HUES64 (cell line): ENCODE data around the gene TRAPPC12.

Source experiments
- H3K27ac ChIP-seq: 2 replicates; pipeline ENCODE4 v1.7.0; 2013; ENCODE audit warnings: low read depth, low read length, inconsistent platforms
- H3K27me3 ChIP-seq: 2 replicates; pipeline ENCODE4 v1.6.1; 2013; ENCODE audit warnings: mild to moderate bottlenecking, low read length; ENCODE audit not compliant: insufficient read depth
- H3K36me3 ChIP-seq: 2 replicates; pipeline ENCODE4 v1.6.1; 2013; ENCODE audit warnings: mild to moderate bottlenecking, low read length; ENCODE audit not compliant: insufficient read depth
- H3K4me1 ChIP-seq: 2 replicates; pipeline ENCODE4 v1.6.1; 2013; ENCODE audit warnings: mild to moderate bottlenecking, low read length, moderate library complexity; ENCODE audit not compliant: insufficient read depth
- H3K4me3 ChIP-seq: 2 replicates; pipeline ENCODE4 v1.5.1; 2013; ENCODE audit warnings: mild to moderate bottlenecking, low read length, moderate library complexity
- H3K9ac ChIP-seq: 2 replicates; pipeline ENCODE4 v1.6.1; 2013; ENCODE audit warnings: mild to moderate bottlenecking, low read depth, low read length
- H3K9me3 ChIP-seq: 2 replicates; pipeline ENCODE4 v1.6.1; 2013; ENCODE audit warnings: low read depth, low read length; ENCODE audit not compliant: insufficient read depth
- WGBS: fragments of 150-250, 120-280 bp; methylation state at CpG from one replicate; pipeline ENCODE4 v1.1.7; 2013; ENCODE audit warnings: missing lambda C conversion rate; 5-methylcytosine and 5-hydroxymethylcytosine counted together

Gene TRAPPC12

GRCh38 chr2:3433339-3433699, 53.8 kb downstream of the TRAPPC12 start:
- no peaks in the 10 kb centered on the region for H3K27me3 ChIP-seq
- 0 out of 2 replicates have a peak, but pooled peaks cover 3% of the 10 kb centered on the region for H3K4me1 ChIP-seq
- H3K9me3 ChIP-seq = no peaks in the 10 kb centered on the region
- WGBS = 85% methylated on average over 8 of the region's 8 CpGs
- H3K36me3 ChIP-seq = peaks cover 31% of the 10 kb centered on the region
- H3K9ac ChIP-seq = no peak overlapping the region
- no peak overlapping the region for H3K4me3 ChIP-seq
- no peak overlapping the region for H3K27ac ChIP-seq

GRCh38 chr2:3433776-3434400, 54.4 kb downstream of the TRAPPC12 start:
- Histone ChIP-seq H3K27me3 (no peaks in the 10 kb centered on the region), H3K27ac (no peak overlapping the region), H3K9ac (no peak overlapping the region), H3K4me3 (no peak overlapping the region), H3K4me1 (0 out of 2 replicates have a peak, but pooled peaks cover 3% of the 10 kb centered on the region), H3K36me3 (peaks cover 29% of the 10 kb centered on the region), H3K9me3 (no peaks in the 10 kb centered on the region)
- 81% methylated on average over 7 of the region's 7 CpGs for WGBS

GRCh38 chr2:3434654-3435053, 55.2 kb downstream of the TRAPPC12 start:
- 0 out of 2 replicates have a peak, but pooled peaks cover 3% of the 10 kb centered on the region for H3K4me1 ChIP-seq
- peaks cover 22% of the 10 kb centered on the region for H3K36me3 ChIP-seq
- no peaks in the 10 kb centered on the region for H3K9me3 ChIP-seq
- 95% methylated on average over 11 of the region's 11 CpGs for WGBS
- no peak overlapping the region for H3K9ac ChIP-seq
- no peak overlapping the region for H3K4me3 ChIP-seq
- no peaks in the 10 kb centered on the region for H3K27me3 ChIP-seq
- H3K27ac ChIP-seq = no peak overlapping the region

GRCh38 chr2:3435445-3435844, 56.0 kb downstream of the TRAPPC12 start:
- H3K27ac ChIP-seq = no peak overlapping the region
- H3K4me1 ChIP-seq = 0 out of 2 replicates have a peak, but pooled peaks cover 3% of the 10 kb centered on the region
- peaks cover 14% of the 10 kb centered on the region for H3K36me3 ChIP-seq
- H3K9ac ChIP-seq = no peak overlapping the region
- H3K9me3 ChIP-seq = no peaks in the 10 kb centered on the region
- no peak overlapping the region for H3K4me3 ChIP-seq
- 85% methylated on average over 4 of the region's 5 CpGs for WGBS
- no peaks in the 10 kb centered on the region for H3K27me3 ChIP-seq

- no peak overlapping the region for H3K4me3 ChIP-seq
- H3K36me3 ChIP-seq = peaks cover 15% of the 10 kb centered on the region
- 93% methylated on average over 2 of the region's 2 CpGs for WGBS
- H3K27me3 ChIP-seq = no peaks in the 10 kb centered on the region
- no peak overlapping the region for H3K27ac ChIP-seq
- no peaks in the 10 kb centered on the region for H3K4me1 ChIP-seq
- no peaks in the 10 kb centered on the region for H3K9me3 ChIP-seq
- no peak overlapping the region for H3K9ac ChIP-seq
Observed at GRCh38 chr2:3440477-3440876, 61.0 kb downstream of the TRAPPC12 start.

- Histone ChIP-seq H3K27me3 (no peaks in the 10 kb centered on the region), H3K36me3 (peaks cover 25% of the 10 kb centered on the region), H3K4me3 (no peak overlapping the region), H3K9me3 (no peaks in the 10 kb centered on the region), H3K4me1 (no peaks in the 10 kb centered on the region), H3K27ac (no peak overlapping the region), H3K9ac (no peak overlapping the region)
Observed at GRCh38 chr2:3441465-3441864, 62.0 kb downstream of the TRAPPC12 start.

- Histone ChIP-seq H3K27ac (no peak overlapping the region), H3K4me3 (no peak overlapping the region), H3K36me3 (peaks cover 30% of the 10 kb centered on the region), H3K9ac (no peak overlapping the region), H3K27me3 (no peaks in the 10 kb centered on the region), H3K4me1 (no peaks in the 10 kb centered on the region), H3K9me3 (no peaks in the 10 kb centered on the region)
- over 99% methylated on average over 6 of the region's 6 CpGs for WGBS
Observed at GRCh38 chr2:3442185-3442584, 62.7 kb downstream of the TRAPPC12 start.

- Histone ChIP-seq H3K36me3 (peaks cover 38% of the 10 kb centered on the region), H3K27me3 (no peaks in the 10 kb centered on the region), H3K4me1 (0 out of 2 replicates have a peak, but pooled peaks cover under 1% of the 10 kb centered on the region), H3K9ac (no peak overlapping the region), H3K27ac (no peak overlapping the region), H3K9me3 (no peaks in the 10 kb centered on the region), H3K4me3 (no peak overlapping the region)
- 96% methylated on average over 10 of the region's 11 CpGs for WGBS
Observed at GRCh38 chr2:3443083-3443482, 63.6 kb downstream of the TRAPPC12 start.

GRCh38 chr2:3443506-3444084, 64.1 kb downstream of the TRAPPC12 start:
- 94% methylated on average over 18 of the region's 18 CpGs for WGBS
- H3K27me3 ChIP-seq = no peaks in the 10 kb centered on the region
- H3K36me3 ChIP-seq = peaks cover 41% of the 10 kb centered on the region
- no peaks in the 10 kb centered on the region for H3K9me3 ChIP-seq
- H3K9ac ChIP-seq = no peak overlapping the region
- no peak overlapping the region for H3K4me3 ChIP-seq
- no peak overlapping the region for H3K27ac ChIP-seq
- H3K4me1 ChIP-seq = 0 out of 2 replicates have a peak, but pooled peaks cover 3% of the 10 kb centered on the region

GRCh38 chr2:3445891-3446290, 66.4 kb downstream of the TRAPPC12 start:
- 96% methylated on average over 11 of the region's 11 CpGs for WGBS
- Histone ChIP-seq H3K9ac (no peak overlapping the region), H3K27me3 (no peaks in the 10 kb centered on the region), H3K4me1 (0 out of 2 replicates have a peak, but pooled peaks cover 3% of the 10 kb centered on the region), H3K4me3 (no peak overlapping the region), H3K27ac (no peak overlapping the region), H3K9me3 (no peaks in the 10 kb centered on the region), H3K36me3 (peaks cover 41% of the 10 kb centered on the region)

GRCh38 chr2:3446381-3446780, 66.9 kb downstream of the TRAPPC12 start:
- peaks cover 41% of the 10 kb centered on the region for H3K36me3 ChIP-seq
- 0 out of 2 replicates have a peak, but pooled peaks cover 3% of the 10 kb centered on the region for H3K4me1 ChIP-seq
- no peak overlapping the region for H3K9ac ChIP-seq
- H3K9me3 ChIP-seq = no peaks in the 10 kb centered on the region
- no peaks in the 10 kb centered on the region for H3K27me3 ChIP-seq
- no peak overlapping the region for H3K27ac ChIP-seq
- H3K4me3 ChIP-seq = no peak overlapping the region
- 95% methylated on average over 10 of the region's 10 CpGs for WGBS
